ENCODE measurements around the gene NUDT4.

Gene NUDT4

GRCh38 chr12:93442411-93443340, 65.0 kb downstream of the NUDT4 start:
- no CpG with 5 or more reads among the region's 19 CpGs for WGBS (ENCODE audit: extremely low coverage, insufficient coverage, low lambda C conversion rate)
- Histone ChIP-seq H3K27ac (ENCODE audit: low read depth, low read length) (peak overlapping the region; percentile 14), H2BK5ac (ENCODE audit: low read length) (no peak overlapping the region), H3K18ac (ENCODE audit: low read length) (peak overlapping the region; percentile 20), H2AK5ac (ENCODE audit: low read length) (no peak overlapping the region), H3K23ac (ENCODE audit: low read length) (no peak overlapping the region), H3K79me2 (ENCODE audit: control insufficient read depth, insufficient read depth, low read length) (peaks cover 38% of the 10 kb centered on the region), H4K8ac (ENCODE audit: low read depth, low read length) (no peak overlapping the region), H3K4me1 (ENCODE audit: control insufficient read depth, low read depth, low read length) (peaks cover 8% of the 10 kb centered on the region), H3K27me3 (ENCODE audit: insufficient read depth, low read length, poor library complexity) (no peaks in the 10 kb centered on the region), H3K79me1 (ENCODE audit: low read length) (peaks cover 2% of the 10 kb centered on the region), H4K5ac (ENCODE audit: low read length) (no peak overlapping the region), H3K56ac (ENCODE audit: low read length) (peak overlapping the region; percentile 93), H3K4me3 (ENCODE audit: low read length) (peak overlapping the region; percentile 50), H3K4ac (ENCODE audit: low read depth, low read length) (no peak overlapping the region), H3K9ac (ENCODE audit: low read length) (peak overlapping the region; percentile 80), H3K4me2 (ENCODE audit: low read length) (peak overlapping the region; percentile 29), H3K36me3 (ENCODE audit: control insufficient read depth, insufficient read depth, low read length) (no peaks in the 10 kb centered on the region), H2BK15ac (replicated peaks; ENCODE audit: low read depth) (no peak overlapping the region), H2BK120ac (ENCODE audit: low read depth, low read length) (no peak overlapping the region)
- peak; percentile 65 for DNase-seq

DNA sequence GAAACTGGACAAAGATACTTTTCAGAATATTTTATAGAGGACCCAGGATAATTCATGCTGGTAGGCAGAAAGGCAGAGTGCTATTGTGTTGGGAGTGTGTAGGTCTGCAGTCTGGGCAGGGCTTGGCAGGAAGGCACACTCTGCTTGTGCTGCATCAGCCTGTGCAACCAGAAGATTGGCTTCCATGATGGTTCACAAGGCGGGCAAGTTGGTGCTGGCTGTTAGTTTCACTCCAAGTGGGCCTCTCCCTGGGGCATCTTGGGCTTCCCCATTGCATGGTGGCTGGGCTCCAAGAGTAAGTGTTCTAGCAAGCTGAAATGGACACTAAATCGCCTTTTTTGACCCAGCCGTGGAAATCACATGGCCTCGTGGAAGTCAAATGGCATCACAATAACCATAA, 65.9 kb downstream of the NUDT4 start:
- H3K4ac ChIP-seq (ENCODE audit: low read depth, low read length): no peak overlapping the region
- H4K8ac ChIP-seq (ENCODE audit: low read depth, low read length): no peak overlapping the region
- H3K9ac ChIP-seq (ENCODE audit: low read length): no peak overlapping the region
- H3K36me3 ChIP-seq (ENCODE audit: control insufficient read depth, insufficient read depth, low read length): no peaks in the 10 kb centered on the region
- no peak overlapping the region for H3K4me2 ChIP-seq (ENCODE audit: low read length)
- no peak overlapping the region for H4K5ac ChIP-seq (ENCODE audit: low read length)
- H3K56ac ChIP-seq (ENCODE audit: low read length): no peak overlapping the region
- H2BK15ac ChIP-seq (replicated peaks; ENCODE audit: low read depth): no peak overlapping the region
- H3K79me1 ChIP-seq (ENCODE audit: low read length): peaks cover 2% of the 10 kb centered on the region
- H3K23ac ChIP-seq (ENCODE audit: low read length): no peak overlapping the region
- DNase-seq: no peak
- H2AK5ac ChIP-seq (ENCODE audit: low read length): no peak overlapping the region
- no peak overlapping the region for H2BK5ac ChIP-seq (ENCODE audit: low read length)
- peaks cover 29% of the 10 kb centered on the region for H3K79me2 ChIP-seq (ENCODE audit: control insufficient read depth, insufficient read depth, low read length)
- H3K27ac ChIP-seq (ENCODE audit: low read depth, low read length): no peak overlapping the region
- H3K4me1 ChIP-seq (ENCODE audit: control insufficient read depth, low read depth, low read length): peaks cover 8% of the 10 kb centered on the region
- H3K4me3 ChIP-seq (ENCODE audit: low read length): no peak overlapping the region
- no peak overlapping the region for H2BK120ac ChIP-seq (ENCODE audit: low read depth, low read length)
- no CpG with 5 or more reads among the region's 4 CpGs for WGBS (ENCODE audit: extremely low coverage, insufficient coverage, low lambda C conversion rate)
- H3K18ac ChIP-seq (ENCODE audit: low read length): no peak overlapping the region
- H3K27me3 ChIP-seq (ENCODE audit: insufficient read depth, low read length, poor library complexity): no peaks in the 10 kb centered on the region

DNA sequence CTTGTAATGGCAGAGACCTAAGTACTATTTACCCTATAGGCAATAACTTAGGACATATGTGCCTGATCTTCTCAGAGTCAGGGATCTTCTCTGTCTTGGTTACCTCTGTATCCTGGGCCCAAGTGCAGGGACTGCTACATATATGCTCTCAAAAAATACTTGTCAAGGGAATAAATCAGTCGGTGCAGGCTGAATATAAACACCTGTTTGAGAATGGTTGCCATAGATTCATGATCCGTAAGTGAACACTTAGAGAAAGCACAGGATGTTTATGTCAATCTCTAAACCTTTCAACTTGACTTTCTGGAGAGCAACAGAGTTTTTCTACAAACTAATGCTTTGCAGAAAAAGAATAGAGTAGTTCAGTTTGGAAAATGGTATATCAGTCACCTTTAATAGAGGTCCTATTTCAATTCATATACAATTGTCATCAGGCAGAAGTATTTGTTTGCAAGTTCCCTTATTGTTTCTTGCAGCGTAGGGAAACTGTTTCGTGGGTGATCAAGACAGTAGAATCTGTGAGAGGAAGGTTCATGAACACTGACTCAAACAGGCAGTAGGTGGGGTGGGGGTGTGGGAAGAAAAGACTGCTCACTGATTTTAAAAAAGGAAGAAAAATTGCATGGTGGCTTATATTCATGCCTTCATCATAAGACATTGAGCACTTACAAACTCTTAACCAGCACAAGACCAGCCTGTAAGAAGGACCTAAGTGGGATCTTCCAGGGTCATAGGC, 70.0 kb downstream of the NUDT4 start:
- DNase-seq: no peak
- H3K18ac ChIP-seq (ENCODE audit: low read length): no peak overlapping the region
- no peak overlapping the region for H3K4me2 ChIP-seq (ENCODE audit: low read length)
- no CpG with 5 or more reads among the region's 4 CpGs for WGBS (ENCODE audit: extremely low coverage, insufficient coverage, low lambda C conversion rate)
- H2AK5ac ChIP-seq (ENCODE audit: low read length): no peak overlapping the region
- no peaks in the 10 kb centered on the region for H3K36me3 ChIP-seq (ENCODE audit: control insufficient read depth, insufficient read depth, low read length)
- H2BK120ac ChIP-seq (ENCODE audit: low read depth, low read length): no peak overlapping the region
- H3K23ac ChIP-seq (ENCODE audit: low read length): no peak overlapping the region
- H3K4ac ChIP-seq (ENCODE audit: low read depth, low read length): no peak overlapping the region
- H3K79me2 ChIP-seq (ENCODE audit: control insufficient read depth, insufficient read depth, low read length): no peaks in the 10 kb centered on the region
- no peak overlapping the region for H4K8ac ChIP-seq (ENCODE audit: low read depth, low read length)
- H3K27me3 ChIP-seq (ENCODE audit: insufficient read depth, low read length, poor library complexity): no peaks in the 10 kb centered on the region
- H2BK15ac ChIP-seq (replicated peaks; ENCODE audit: low read depth): no peak overlapping the region
- peaks cover 4% of the 10 kb centered on the region for H3K4me1 ChIP-seq (ENCODE audit: control insufficient read depth, low read depth, low read length)
- no peak overlapping the region for H3K4me3 ChIP-seq (ENCODE audit: low read length)
- H4K5ac ChIP-seq (ENCODE audit: low read length): no peak overlapping the region
- H2BK5ac ChIP-seq (ENCODE audit: low read length): no peak overlapping the region
- no peak overlapping the region for H3K9ac ChIP-seq (ENCODE audit: low read length)
- H3K27ac ChIP-seq (ENCODE audit: low read depth, low read length): no peak overlapping the region
- no peak overlapping the region for H3K56ac ChIP-seq (ENCODE audit: low read length)
- H3K79me1 ChIP-seq (ENCODE audit: low read length): no peaks in the 10 kb centered on the region

DNA sequence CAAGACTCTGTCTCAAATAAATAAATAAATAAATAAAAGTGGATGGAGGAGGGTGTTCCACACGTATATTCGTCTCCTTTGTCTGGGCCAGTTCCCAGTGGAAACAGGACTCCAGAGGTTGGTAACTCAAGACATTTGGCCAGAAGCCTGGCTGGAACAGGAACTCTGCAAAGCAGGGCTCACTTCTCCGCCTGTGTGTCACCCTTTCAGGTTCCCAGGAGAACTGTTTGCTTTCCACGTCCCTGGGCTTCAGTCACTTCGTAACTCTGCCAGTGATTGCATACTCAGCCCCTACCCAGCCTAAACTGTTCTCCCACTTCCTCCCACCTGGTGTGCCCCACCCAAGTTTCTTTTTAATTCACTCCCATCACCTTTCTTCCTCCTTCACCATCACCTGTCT, 71.1 kb downstream of the NUDT4 start:
- Histone ChIP-seq H4K5ac (ENCODE audit: low read length) (no peak overlapping the region), H3K4me2 (ENCODE audit: low read length) (no peak overlapping the region), H4K8ac (ENCODE audit: low read depth, low read length) (no peak overlapping the region), H3K4me3 (ENCODE audit: low read length) (no peak overlapping the region), H3K9ac (ENCODE audit: low read length) (no peak overlapping the region), H3K4ac (ENCODE audit: low read depth, low read length) (no peak overlapping the region), H3K27me3 (ENCODE audit: insufficient read depth, low read length, poor library complexity) (no peaks in the 10 kb centered on the region), H3K27ac (ENCODE audit: low read depth, low read length) (no peak overlapping the region), H3K4me1 (ENCODE audit: control insufficient read depth, low read depth, low read length) (no peaks in the 10 kb centered on the region), H2BK120ac (ENCODE audit: low read depth, low read length) (no peak overlapping the region), H2AK5ac (ENCODE audit: low read length) (no peak overlapping the region), H3K79me1 (ENCODE audit: low read length) (no peaks in the 10 kb centered on the region), H3K36me3 (ENCODE audit: control insufficient read depth, insufficient read depth, low read length) (no peaks in the 10 kb centered on the region), H3K23ac (ENCODE audit: low read length) (no peak overlapping the region), H2BK15ac (replicated peaks; ENCODE audit: low read depth) (no peak overlapping the region), H3K56ac (ENCODE audit: low read length) (no peak overlapping the region), H3K18ac (ENCODE audit: low read length) (no peak overlapping the region), H2BK5ac (ENCODE audit: low read length) (no peak overlapping the region), H3K79me2 (ENCODE audit: control insufficient read depth, insufficient read depth, low read length) (no peaks in the 10 kb centered on the region)
- WGBS (ENCODE audit: extremely low coverage, insufficient coverage, low lambda C conversion rate): no CpG with 5 or more reads among the region's 5 CpGs
- no peak for DNase-seq

DNA sequence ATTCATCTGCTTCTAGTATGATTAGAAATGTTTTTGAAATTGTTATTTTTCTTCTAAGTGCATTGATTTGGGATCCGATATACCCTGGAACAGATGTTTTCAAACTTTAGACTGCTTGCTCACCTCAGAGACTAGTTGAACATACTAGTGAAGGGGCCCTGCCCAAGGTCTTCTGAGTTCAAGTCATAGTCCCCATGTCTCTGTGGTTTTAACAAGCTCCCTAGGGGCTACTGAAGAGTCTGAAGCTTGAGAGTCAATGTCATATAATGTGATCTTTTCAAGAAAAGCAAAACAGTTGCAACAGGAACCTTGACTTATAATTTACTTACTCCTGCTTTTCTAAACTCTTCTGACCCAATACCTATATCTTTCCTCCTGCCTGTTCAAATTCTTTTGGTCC, 71.6 kb downstream of the NUDT4 start:
- H3K9ac ChIP-seq (ENCODE audit: low read length): no peak overlapping the region
- no peak overlapping the region for H3K4ac ChIP-seq (ENCODE audit: low read depth, low read length)
- H3K27me3 ChIP-seq (ENCODE audit: insufficient read depth, low read length, poor library complexity): no peaks in the 10 kb centered on the region
- no peaks in the 10 kb centered on the region for H3K36me3 ChIP-seq (ENCODE audit: control insufficient read depth, insufficient read depth, low read length)
- H3K4me3 ChIP-seq (ENCODE audit: low read length): no peak overlapping the region
- no peak overlapping the region for H2BK5ac ChIP-seq (ENCODE audit: low read length)
- no peak overlapping the region for H2BK15ac ChIP-seq (replicated peaks; ENCODE audit: low read depth)
- no peaks in the 10 kb centered on the region for H3K79me2 ChIP-seq (ENCODE audit: control insufficient read depth, insufficient read depth, low read length)
- no peak overlapping the region for H4K8ac ChIP-seq (ENCODE audit: low read depth, low read length)
- no peak overlapping the region for H4K5ac ChIP-seq (ENCODE audit: low read length)
- no peak overlapping the region for H2AK5ac ChIP-seq (ENCODE audit: low read length)
- H3K18ac ChIP-seq (ENCODE audit: low read length): no peak overlapping the region
- no peaks in the 10 kb centered on the region for H3K4me1 ChIP-seq (ENCODE audit: control insufficient read depth, low read depth, low read length)
- H3K4me2 ChIP-seq (ENCODE audit: low read length): no peak overlapping the region
- WGBS (ENCODE audit: extremely low coverage, insufficient coverage, low lambda C conversion rate): no CpG with 5 or more reads among the region's 1 CpG
- H3K56ac ChIP-seq (ENCODE audit: low read length): no peak overlapping the region
- no peak overlapping the region for H3K23ac ChIP-seq (ENCODE audit: low read length)
- no peaks in the 10 kb centered on the region for H3K79me1 ChIP-seq (ENCODE audit: low read length)
- H3K27ac ChIP-seq (ENCODE audit: low read depth, low read length): no peak overlapping the region
- DNase-seq: no peak
- no peak overlapping the region for H2BK120ac ChIP-seq (ENCODE audit: low read depth, low read length)

Data from mesendoderm (in vitro differentiated cells).